ENCODE data around the gene OSBPL5.

Gene OSBPL5

GRCh38 chr11:3158131-3158591, 6.9 kb downstream of the OSBPL5 start:
- H3K4me1 ChIP-seq (ENCODE audit: control insufficient read depth in 2 of 2, insufficient read depth in 1 of 2, low read depth in 1 of 2, low read length in 2 of 2), result peaks cover 37 to 42% of the 10 kb centered on the region in 2 donors
- H3K27me3 ChIP-seq (ENCODE audit: control insufficient read depth in 3 of 3, insufficient read depth in 3 of 3, low read depth in 1 of 3, low read length in 3 of 3), result no peaks in the 10 kb centered on the region

GRCh38 chr11:3157381-3158130, 7.6 kb downstream of the OSBPL5 start:
- H4K8ac ChIP-seq (ENCODE audit: low read depth, low read length), result no peak overlapping the region
- DNase-seq (ENCODE audit: low spot score), result no peak
- H3K4ac ChIP-seq (ENCODE audit: low read length), result no peak overlapping the region
- no peaks in the 10 kb centered on the region for H3K27me3 ChIP-seq (ENCODE audit: control insufficient read depth in 3 of 3, insufficient read depth in 3 of 3, low read depth in 1 of 3, low read length in 3 of 3)
- peaks cover 19% of the 10 kb centered on the region for H3K79me1 ChIP-seq (ENCODE audit: low read depth, low read length)
- no peak overlapping the region for H3K9ac ChIP-seq (ENCODE audit: low read depth, low read length, poor library complexity)
- H3K23ac ChIP-seq (ENCODE audit: low read depth, low read length, poor library complexity), result no peak overlapping the region
- H3K14ac ChIP-seq (ENCODE audit: low read length), result peak overlapping the region; percentile 47
- H3K4me2 ChIP-seq (ENCODE audit: insufficient read depth, low read length, poor library complexity, severe bottlenecking), result no peak overlapping the region
- WGBS, 2 donors (ENCODE audit: extremely low coverage in 2 of 2, insufficient read length in 2 of 2, insufficient replicate concordance in 1 of 2), result no CpG with 5 or more reads among the region's 22 CpGs
- no peak overlapping the region for H3K27ac ChIP-seq (replicated peaks; ENCODE audit: low read length)
- H2BK12ac ChIP-seq (ENCODE audit: low read length), result no peak overlapping the region
- H2AFZ ChIP-seq (ENCODE audit: low read length), result no peak overlapping the region
- H3K4me1 ChIP-seq (ENCODE audit: control insufficient read depth in 2 of 2, insufficient read depth in 1 of 2, low read depth in 1 of 2, low read length in 2 of 2), result peaks cover 43 to 45% of the 10 kb centered on the region in 2 donors
- no peak overlapping the region for H3K18ac ChIP-seq (ENCODE audit: low read length)
- H2BK15ac ChIP-seq (ENCODE audit: low read length), result no peak overlapping the region
- no peak overlapping the region for H4K91ac ChIP-seq (ENCODE audit: low read depth, low read length, poor library complexity)
- H3K36me3 ChIP-seq (replicated peaks in 1 of 2; ENCODE audit: control insufficient read depth in 2 of 2, insufficient read depth in 2 of 2, low read length in 2 of 2), result no peaks in the 10 kb centered on the region
- H3K9me3 ChIP-seq (replicated peaks in 1 of 2; ENCODE audit: control insufficient read depth in 2 of 2, insufficient read depth in 1 of 2, low read depth in 1 of 2, low read length in 2 of 2), result no peaks in the 10 kb centered on the region
- H2BK120ac ChIP-seq (ENCODE audit: low read depth, low read length), result no peak overlapping the region
- peak overlapping the region; percentile 53 for H2AK5ac ChIP-seq (ENCODE audit: low read depth, low read length)
- no peak overlapping the region for H3K4me3 ChIP-seq (ENCODE audit: low read length in 2 of 2)
- no peak overlapping the region for H2BK5ac ChIP-seq (ENCODE audit: low read length)

More at GRCh38 chr11:3158131-3158591, 6.9 kb downstream of the OSBPL5 start:
- Histone ChIP-seq H3K9ac (ENCODE audit: low read depth, low read length, poor library complexity) (peak overlapping the region; percentile 3), H3K14ac (ENCODE audit: low read length) (no peak overlapping the region), H3K9me3 (replicated peaks in 1 of 2; ENCODE audit: control insufficient read depth in 2 of 2, insufficient read depth in 1 of 2, low read depth in 1 of 2, low read length in 2 of 2) (no peaks in the 10 kb centered on the region), H2BK15ac (ENCODE audit: low read length) (peak overlapping the region; percentile 15), H3K23ac (ENCODE audit: low read depth, low read length, poor library complexity) (peak overlapping the region; percentile 61), H2BK12ac (ENCODE audit: low read length) (no peak overlapping the region), H3K4me2 (ENCODE audit: insufficient read depth, low read length, poor library complexity, severe bottlenecking) (no peak overlapping the region), H3K4me3 (ENCODE audit: low read length in 2 of 2) (no peak overlapping the region), H3K4ac (ENCODE audit: low read length) (no peak overlapping the region), H3K18ac (ENCODE audit: low read length) (no peak overlapping the region), H2AK5ac (ENCODE audit: low read depth, low read length) (peak overlapping the region; percentile 53), H3K79me1 (ENCODE audit: low read depth, low read length) (peaks cover 23% of the 10 kb centered on the region), H4K8ac (ENCODE audit: low read depth, low read length) (no peak overlapping the region), H3K36me3 (replicated peaks in 1 of 2; ENCODE audit: control insufficient read depth in 2 of 2, insufficient read depth in 2 of 2, low read length in 2 of 2) (no peaks in the 10 kb centered on the region), H2BK5ac (ENCODE audit: low read length) (peak overlapping the region; percentile 48), H4K91ac (ENCODE audit: low read depth, low read length, poor library complexity) (no peak overlapping the region), H3K27ac (replicated peaks; ENCODE audit: low read length) (no peak overlapping the region), H2BK120ac (ENCODE audit: low read depth, low read length) (no peak overlapping the region), H2AFZ (ENCODE audit: low read length) (no peak overlapping the region)
- WGBS, 2 donors (ENCODE audit: extremely low coverage in 2 of 2, insufficient read length in 2 of 2, insufficient replicate concordance in 1 of 2), result no CpG with 5 or more reads among the region's 18 CpGs
- DNase-seq (ENCODE audit: low spot score), result no peak

- Histone ChIP-seq H2BK120ac (ENCODE audit: low read depth, low read length) (no peak overlapping the region), H3K9me3 (replicated peaks in 1 of 2; ENCODE audit: control insufficient read depth in 2 of 2, insufficient read depth in 1 of 2, low read depth in 1 of 2, low read length in 2 of 2) (no peaks in the 10 kb centered on the region), H3K4me1 (ENCODE audit: control insufficient read depth in 2 of 2, insufficient read depth in 1 of 2, low read depth in 1 of 2, low read length in 2 of 2) (peaks cover 40 to 45% of the 10 kb centered on the region in 2 donors), H3K4ac (ENCODE audit: low read length) (no peak overlapping the region), H3K23ac (ENCODE audit: low read depth, low read length, poor library complexity) (no peak overlapping the region), H2AK5ac (ENCODE audit: low read depth, low read length) (peak overlapping the region; percentile 32), H3K4me3 (ENCODE audit: low read length in 2 of 2) (no peak overlapping the region), H3K79me1 (ENCODE audit: low read depth, low read length) (peaks cover 22% of the 10 kb centered on the region), H3K36me3 (replicated peaks in 1 of 2; ENCODE audit: control insufficient read depth in 2 of 2, insufficient read depth in 2 of 2, low read length in 2 of 2) (no peaks in the 10 kb centered on the region), H2BK12ac (ENCODE audit: low read length) (no peak overlapping the region), H3K4me2 (ENCODE audit: insufficient read depth, low read length, poor library complexity, severe bottlenecking) (no peak overlapping the region), H3K9ac (ENCODE audit: low read depth, low read length, poor library complexity) (peak overlapping the region; percentile 63), H4K91ac (ENCODE audit: low read depth, low read length, poor library complexity) (no peak overlapping the region), H3K18ac (ENCODE audit: low read length) (no peak overlapping the region), H2AFZ (ENCODE audit: low read length) (no peak overlapping the region), H4K8ac (ENCODE audit: low read depth, low read length) (no peak overlapping the region), H2BK15ac (ENCODE audit: low read length) (no peak overlapping the region), H3K14ac (ENCODE audit: low read length) (peak overlapping the region; percentile 47), H3K27me3 (ENCODE audit: control insufficient read depth in 3 of 3, insufficient read depth in 3 of 3, low read depth in 1 of 3, low read length in 3 of 3) (no peaks in the 10 kb centered on the region), H3K27ac (replicated peaks; ENCODE audit: low read length) (no peak overlapping the region), H2BK5ac (ENCODE audit: low read length) (peak overlapping the region; percentile 10)
- DNase-seq (ENCODE audit: low spot score), result no peak
- WGBS, 2 donors (ENCODE audit: extremely low coverage in 2 of 2, insufficient read length in 2 of 2, insufficient replicate concordance in 1 of 2), result no CpG with 5 or more reads among the region's 31 CpGs
Measured at GRCh38 chr11:3156661-3157311, 8.3 kb downstream of the OSBPL5 start.

GRCh38 chr11:3156282-3156660, 8.8 kb downstream of the OSBPL5 start:
- Histone ChIP-seq H2BK120ac (ENCODE audit: low read depth, low read length) (no peak overlapping the region), H3K4me2 (ENCODE audit: insufficient read depth, low read length, poor library complexity, severe bottlenecking) (no peak overlapping the region), H2BK12ac (ENCODE audit: low read length) (no peak overlapping the region), H3K9me3 (replicated peaks in 1 of 2; ENCODE audit: control insufficient read depth in 2 of 2, insufficient read depth in 1 of 2, low read depth in 1 of 2, low read length in 2 of 2) (no peaks in the 10 kb centered on the region), H2AFZ (ENCODE audit: low read length) (no peak overlapping the region), H2AK5ac (ENCODE audit: low read depth, low read length) (no peak overlapping the region), H3K4ac (ENCODE audit: low read length) (no peak overlapping the region), H3K79me1 (ENCODE audit: low read depth, low read length) (peaks cover 20% of the 10 kb centered on the region), H3K4me3 (ENCODE audit: low read length in 2 of 2) (no peak overlapping the region), H2BK15ac (ENCODE audit: low read length) (no peak overlapping the region), H3K9ac (ENCODE audit: low read depth, low read length, poor library complexity) (no peak overlapping the region), H3K14ac (ENCODE audit: low read length) (no peak overlapping the region), H2BK5ac (ENCODE audit: low read length) (peak overlapping the region; percentile 10), H3K4me1 (ENCODE audit: control insufficient read depth in 2 of 2, insufficient read depth in 1 of 2, low read depth in 1 of 2, low read length in 2 of 2) (peaks cover 37 to 44% of the 10 kb centered on the region in 2 donors), H3K27ac (replicated peaks; ENCODE audit: low read length) (no peak overlapping the region), H3K18ac (ENCODE audit: low read length) (no peak overlapping the region), H4K91ac (ENCODE audit: low read depth, low read length, poor library complexity) (no peak overlapping the region), H3K23ac (ENCODE audit: low read depth, low read length, poor library complexity) (no peak overlapping the region), H3K36me3 (replicated peaks in 1 of 2; ENCODE audit: control insufficient read depth in 2 of 2, insufficient read depth in 2 of 2, low read length in 2 of 2) (no peaks in the 10 kb centered on the region), H3K27me3 (ENCODE audit: control insufficient read depth in 3 of 3, insufficient read depth in 3 of 3, low read depth in 1 of 3, low read length in 3 of 3) (no peaks in the 10 kb centered on the region), H4K8ac (ENCODE audit: low read depth, low read length) (no peak overlapping the region)
- WGBS, 2 donors (ENCODE audit: extremely low coverage in 2 of 2, insufficient read length in 2 of 2, insufficient replicate concordance in 1 of 2), result no CpG with 5 or more reads among the region's 14 CpGs
- no peak for DNase-seq (ENCODE audit: low spot score)
